BJ (cell line): ENCODE results near the gene NR1H3. TPM values are rescaled to one million over a fixed set of nuclear protein-coding genes. Genes with fewer than 3 reads are reported as not detected.

Experiments used
- CTCF ChIA-PET: fragments of 350-600 bp; formaldehyde crosslinking; extraction: SDS; loops from one replicate; lab custom pipeline; 2021; ENCODE audit warnings: antibody characterized with exemption, inconsistent platforms; lab: Yijun Ruan, JAX
- POLR2A ChIA-PET: fragments of 300-600 bp; sonication (Branson Sonifier 250); formaldehyde crosslinking; extraction: SDS; loops from one replicate; lab custom pipeline; 2021; ENCODE audit warnings: antibody characterized with exemption; lab: Charles Lee
- DNase-seq: peaks from one replicate; pipeline ENCODE4 v3.0.0-alpha.2; 2011; ENCODE audit warnings: low read depth
- H3K27me3 ChIP-seq: 2 replicates; pipeline ENCODE4 v1.6.0; 2011; ENCODE audit warnings: low read length; ENCODE audit not compliant: control insufficient read depth, insufficient read depth
- H3K36me3 ChIP-seq: 2 replicates; pipeline ENCODE4 v1.5.1; 2011; ENCODE audit warnings: low read length; ENCODE audit not compliant: control insufficient read depth, insufficient read depth
- H3K4me3 ChIP-seq: 2 replicates; pipeline ENCODE4 v1.5.1; 2011; ENCODE audit warnings: low read depth, mild to moderate bottlenecking, control low read depth, low read length
- CTCF ChIP-seq: IDR thresholded peaks from 2 replicates; pipeline ENCODE4 v1.5.1; 2011; ENCODE audit warnings: low read depth, mild to moderate bottlenecking, control low read depth, inconsistent platforms, low read length, moderate library complexity; ENCODE audit not compliant: insufficient read depth
- polyA plus RNA-seq: library from polyadenylated mRNA; depleted of rRNA; stranded (reverse); fragments of >200 nt; gene quantifications from 2 replicates; pipeline ENCODE4 v1.2.3, GENCODE V29; 2011

NR1H3 gene
- polyA plus RNA-seq, 1 experiment = 25.9 TPM

GRCh38 chr11:47229161-47229560 lies 28.6 kb upstream of the NR1H3 start:
- peaks cover 4% of the 10 kb centered on the region for H3K36me3 ChIP-seq
- ChIA-PET POLR2A (no interaction called here), CTCF (no interaction called here)
- no peak overlapping the region for H3K4me3 ChIP-seq
- no peak for TF ChIP-seq CTCF
- no peak for DNase-seq
- no peaks in the 10 kb centered on the region for H3K27me3 ChIP-seq

- peaks cover 15% of the 10 kb centered on the region for H3K36me3 ChIP-seq
- no peaks in the 10 kb centered on the region for H3K27me3 ChIP-seq
- ChIA-PET POLR2A (no interaction called here), CTCF (interaction anchor here (1.1 to 2.6 kb wide), 4 partner anchors 9 to 39 kb away, joined by 3 to 13 read pairs (median 6); no protein-coding TSS in a partner anchor)
- no peak overlapping the region for H3K4me3 ChIP-seq
- no peak for TF ChIP-seq CTCF
- DNase-seq = no peak
Measured at GRCh38 chr11:47233051-47233450, 24.7 kb upstream of the NR1H3 start.

GRCh38 chr11:47233989-47234668 lies 23.7 kb upstream of the NR1H3 start:
- CTCF ChIA-PET = interaction anchor here (1.1 to 2.6 kb wide), 11 partner anchors 9 to 56 kb away, joined by 3 to 13 read pairs (median 5); partner anchors contain the start of genes ACP2 and NR1H3
- DNase-seq = no peak
- POLR2A ChIA-PET = interaction anchor here (0.5 kb wide), 1 partner anchor 285 kb away, joined by 3 read pairs; no protein-coding TSS in a partner anchor
- peak; percentile 51 for TF ChIP-seq CTCF
- Histone ChIP-seq H3K27me3 (no peaks in the 10 kb centered on the region), H3K4me3 (no peak overlapping the region), H3K36me3 (peaks cover 19% of the 10 kb centered on the region)

DNA sequence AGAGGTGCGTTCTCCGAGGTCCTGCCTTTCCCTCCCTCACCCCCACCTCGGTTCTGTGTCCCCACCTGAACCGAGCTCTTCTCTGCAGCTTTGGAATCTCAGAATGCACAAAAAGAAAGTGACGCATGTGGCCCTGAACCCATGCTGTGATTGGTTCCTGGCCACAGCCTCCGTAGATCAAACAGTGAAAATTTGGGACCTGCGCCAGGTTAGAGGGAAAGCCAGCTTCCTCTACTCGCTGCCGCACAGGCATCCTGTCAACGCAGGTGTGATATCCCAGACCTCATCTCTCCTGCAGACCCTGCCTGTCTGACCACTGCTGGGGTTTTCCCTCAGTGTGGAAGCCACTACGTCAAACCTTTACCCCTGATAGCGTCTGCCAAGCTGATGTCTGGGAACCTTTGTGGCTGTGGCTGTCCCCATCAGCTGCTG lies 23.1 kb upstream of the NR1H3 start:
- H3K36me3 ChIP-seq = peaks cover 24% of the 10 kb centered on the region
- ChIA-PET CTCF (interaction anchor here (1.2 to 2.6 kb wide), 10 partner anchors 8 to 121 kb away, joined by 4 to 13 read pairs (median 6); partner anchors contain the start of genes ACP2 and NR1H3), POLR2A (interaction anchor here (0.5 kb wide), 1 partner anchor 286 kb away, joined by 3 read pairs; no protein-coding TSS in a partner anchor)
- no peak overlapping the region for H3K4me3 ChIP-seq
- DNase-seq = no peak
- no peaks in the 10 kb centered on the region for H3K27me3 ChIP-seq
- TF ChIP-seq CTCF = no peak

- POLR2A ChIA-PET = no interaction called here
- no peak for TF ChIP-seq CTCF
- CTCF ChIA-PET = interaction anchor here (0.9 to 2.6 kb wide), 8 partner anchors 8 to 120 kb away, joined by 4 to 13 read pairs (median 6); partner anchors contain the start of genes ACP2 and NR1H3
- DNase-seq = no peak
- H3K36me3 ChIP-seq = peaks cover 29% of the 10 kb centered on the region
- no peak overlapping the region for H3K4me3 ChIP-seq
- H3K27me3 ChIP-seq = no peaks in the 10 kb centered on the region
Measured at GRCh38 chr11:47235163-47235562, 22.6 kb upstream of the NR1H3 start.
